HEK293 (cell line): ENCODE data around the gene SS18L1.

ENCODE experiments used
- CTCF ChIA-PET: fragments of 350-600 bp; formaldehyde crosslinking; extraction: SDS; loops from one replicate; lab custom pipeline; 2021; ENCODE audit warnings: antibody characterized with exemption; lab: Yijun Ruan, JAX
- POLR2A ChIA-PET: fragments of 300-600 bp; formaldehyde crosslinking; extraction: SDS; loops from one replicate; lab custom pipeline; 2020; ENCODE audit warnings: antibody characterized with exemption, inconsistent platforms; lab: Yijun Ruan, JAX
- H3K27ac ChIP-seq: fragments of 200-500 bp; sonication (Bioruptor generic); 2 replicates; pipeline ENCODE4 v1.5.1; 2014; ENCODE audit warnings: low read depth, low read length, control low read depth, inconsistent platforms; ENCODE audit errors: extremely low read depth
- H3K36me3 ChIP-seq, 2 experiments: fragments of 200-500 bp in 1 of 2; sonication (Bioruptor generic) in 1 of 2; 1 replicate in 1 of 2; 2 replicates in 1 of 2; pipeline ENCODE4 v1.5.1; 2014 to 2017; ENCODE audit warnings: inconsistent platforms in 2 of 2, low read length in 2 of 2; ENCODE audit not compliant: control insufficient read depth in 2 of 2, insufficient read depth in 1 of 2
- H3K4me1 ChIP-seq: fragments of 200-500 bp; sonication (Bioruptor generic); 2 replicates; pipeline ENCODE4 v1.5.1; 2014; ENCODE audit warnings: mild to moderate bottlenecking, low read length, inconsistent platforms; ENCODE audit not compliant: control insufficient read depth, insufficient read depth
- H3K4me3 ChIP-seq: 2 replicates; pipeline ENCODE4 v1.5.1; 2011; ENCODE audit warnings: low read depth, mild to moderate bottlenecking, control low read depth, low read length, moderate library complexity
- H3K9me3 ChIP-seq: fragments of 200-500 bp; sonication (Bioruptor generic); 2 replicates; pipeline ENCODE4 v1.5.1; 2014; ENCODE audit warnings: low read depth, low read length, inconsistent platforms; ENCODE audit not compliant: control insufficient read depth, insufficient read depth
- HOXA7 ChIP-seq: sonication (generic); formaldehyde crosslinking; IDR thresholded peaks from 2 replicates; pipeline ENCODE4 v1.8.1; 2022; ENCODE audit warnings: missing genetic modification reagents, borderline replicate concordance
- PBX3 ChIP-seq: sonication (generic); formaldehyde crosslinking; IDR thresholded peaks from 2 replicates; pipeline ENCODE4 v1.8.1; 2022; ENCODE audit warnings: mild to moderate bottlenecking, moderate library complexity, missing genetic modification reagents
- REST ChIP-seq: fragments of 450-650 bp; formaldehyde crosslinking; IDR thresholded peaks from 2 replicates; pipeline ENCODE4 v1.5.1; 2016; ENCODE audit warnings: missing biosample characterization, missing genetic modification characterization
- SCRT2 ChIP-seq: fragments of 450-650 bp; formaldehyde crosslinking; IDR thresholded peaks from 2 replicates; pipeline ENCODE4 v1.5.1; 2016; ENCODE audit warnings: missing biosample characterization, missing genetic modification characterization
- WT1 ChIP-seq: fragments of 450-650 bp; formaldehyde crosslinking; IDR thresholded peaks from 2 replicates; pipeline ENCODE4 v1.5.1; 2016; ENCODE audit warnings: missing biosample characterization, missing genetic modification characterization
- ZBTB1 ChIP-seq: fragments of 450-650 bp; formaldehyde crosslinking; IDR thresholded peaks from 2 replicates; pipeline ENCODE4 v1.5.1; 2016; ENCODE audit warnings: missing biosample characterization, missing genetic modification characterization
- ZBTB7A ChIP-seq: fragments of 450-650 bp; formaldehyde crosslinking; IDR thresholded peaks from 2 replicates; pipeline ENCODE4 v1.5.1; 2016; ENCODE audit warnings: low read depth, missing biosample characterization, missing genetic modification characterization
- ZNF10 ChIP-seq: fragments of 450-650 bp; formaldehyde crosslinking; IDR thresholded peaks from 2 replicates; pipeline ENCODE4 v1.5.1; 2017; ENCODE audit warnings: missing biosample characterization, missing genetic modification characterization
- ZNF174 ChIP-seq: fragments of 450-650 bp; formaldehyde crosslinking; IDR thresholded peaks from 2 replicates; pipeline ENCODE4 v1.5.0; 2017; ENCODE audit warnings: missing biosample characterization, mild to moderate bottlenecking, missing genetic modification characterization
- ZNF18 ChIP-seq: fragments of 450-650 bp; formaldehyde crosslinking; IDR thresholded peaks from 2 replicates; pipeline ENCODE4 v1.5.1; 2016; ENCODE audit warnings: missing biosample characterization, missing genetic modification characterization
- ZNF280D ChIP-seq: fragments of 450-650 bp; formaldehyde crosslinking; IDR thresholded peaks from 2 replicates; pipeline ENCODE4 v1.5.1; 2016; ENCODE audit warnings: missing biosample characterization, missing genetic modification characterization
- ZNF366 ChIP-seq: fragments of 450-650 bp; formaldehyde crosslinking; conservative IDR thresholded peaks from 2 replicates; pipeline ENCODE4 v1.5.1; 2016; ENCODE audit warnings: missing biosample characterization, missing genetic modification characterization
- ZNF423 ChIP-seq: fragments of 450-650 bp; formaldehyde crosslinking; IDR thresholded peaks from 2 replicates; pipeline ENCODE4 v1.5.1; 2016; ENCODE audit warnings: missing biosample characterization, missing genetic modification characterization
- ZNF488 ChIP-seq: fragments of 450-650 bp; formaldehyde crosslinking; IDR thresholded peaks from 2 replicates; pipeline ENCODE4 v1.5.1; 2016; ENCODE audit warnings: missing biosample characterization, missing genetic modification characterization
- ZNF529 ChIP-seq: fragments of 450-650 bp; formaldehyde crosslinking; IDR thresholded peaks from 2 replicates; pipeline ENCODE4 v1.5.1; 2017; ENCODE audit warnings: missing genetic modification characterization, missing biosample characterization; ENCODE audit not compliant: insufficient replicate concordance
- ZNF555 ChIP-seq: fragments of 450-650 bp; formaldehyde crosslinking; conservative IDR thresholded peaks from 2 replicates; pipeline ENCODE4 v1.5.1; 2017; ENCODE audit warnings: missing biosample characterization, mild to moderate bottlenecking, missing genetic modification characterization, inconsistent platforms
- ZNF600 ChIP-seq: fragments of 450-650 bp; formaldehyde crosslinking; IDR thresholded peaks from 2 replicates; pipeline ENCODE4 v1.5.1; 2016; ENCODE audit warnings: missing biosample characterization, missing genetic modification characterization
- ZNF610 ChIP-seq: fragments of 450-650 bp; formaldehyde crosslinking; IDR thresholded peaks from 2 replicates; pipeline ENCODE4 v1.5.1; 2016; ENCODE audit warnings: missing biosample characterization, missing genetic modification characterization, borderline replicate concordance
- ZNF624 ChIP-seq: fragments of 450-650 bp; formaldehyde crosslinking; IDR thresholded peaks from 2 replicates; pipeline ENCODE4 v1.5.1; 2017; ENCODE audit warnings: missing biosample characterization, missing genetic modification characterization
- ZNF76 ChIP-seq: fragments of 450-650 bp; formaldehyde crosslinking; IDR thresholded peaks from 2 replicates; pipeline ENCODE4; 2016; ENCODE audit warnings: low read depth, missing biosample characterization, missing genetic modification characterization, borderline replicate concordance
- ZNF791 ChIP-seq: fragments of 450-650 bp; formaldehyde crosslinking; IDR thresholded peaks from 2 replicates; pipeline ENCODE4 v1.5.1; 2016; ENCODE audit warnings: missing biosample characterization, missing genetic modification characterization
- ZNF830 ChIP-seq: fragments of 450-650 bp; IDR thresholded peaks from 2 replicates; pipeline ENCODE4 v1.5.0; 2018; ENCODE audit warnings: missing biosample characterization, missing genetic modification characterization, low read depth, mild to moderate bottlenecking, moderate library complexity
- ZSCAN23 ChIP-seq: fragments of 450-650 bp; formaldehyde crosslinking; IDR thresholded peaks from 2 replicates; pipeline ENCODE4 v1.5.1; 2016; ENCODE audit warnings: missing biosample characterization, missing genetic modification characterization

Gene SS18L1

GRCh38 chr20:62223571-62223970 is 80.0 kb downstream of the SS18L1 start:
- Histone ChIP-seq H3K36me3 (no peaks in the 10 kb centered on the region), H3K4me1 (peaks cover 2% of the 10 kb centered on the region; the same call in 1 of the 2 replicates)
- CTCF ChIA-PET = no interaction called here

GRCh38 chr20:62224113-62224855 is 80.7 kb downstream of the SS18L1 start:
- H3K4me1 ChIP-seq = peaks cover 2% of the 10 kb centered on the region; the same call in 1 of the 2 replicates
- POLR2A ChIA-PET = interaction anchor here (0.6 kb wide), 1 partner anchor 1093 kb away, joined by 5 read pairs; no protein-coding TSS in a partner anchor
- H3K36me3 ChIP-seq = no peaks in the 10 kb centered on the region
- H3K9me3 ChIP-seq = no peaks in the 10 kb centered on the region
- no peak overlapping the region for H3K27ac ChIP-seq
- H3K4me3 ChIP-seq = no peak overlapping the region
- CTCF ChIA-PET = no interaction called here
- TF ChIP-seq ZNF610 (tag by site-specific recombination) = no peak
- no peak for TF ChIP-seq PBX3 (CRISPR knock-in tag)
- TF ChIP-seq ZNF174 = no peak
- no peak for TF ChIP-seq REST

More at GRCh38 chr20:62223571-62223970, 80.0 kb downstream of the SS18L1 start:
- POLR2A ChIA-PET = interaction anchor here (0.6 kb wide), 1 partner anchor 1094 kb away, joined by 5 read pairs; no protein-coding TSS in a partner anchor
- Histone ChIP-seq H3K4me3 (no peak overlapping the region), H3K27ac (no peak overlapping the region), H3K9me3 (no peaks in the 10 kb centered on the region)
- TF ChIP-seq ZNF600 (tag by site-specific recombination) = no peak
- TF ChIP-seq ZNF76 (tag by site-specific recombination) = no peak
- no peak for TF ChIP-seq ZNF18 (tag by site-specific recombination)
- TF ChIP-seq SCRT2 (tag by site-specific recombination) = no peak
- no peak for TF ChIP-seq ZBTB1
- TF ChIP-seq HOXA7 (CRISPR knock-in tag) = no peak
- no peak for TF ChIP-seq ZSCAN23 (tag by site-specific recombination)
- no peak for TF ChIP-seq ZNF10 (tag by site-specific recombination)
- no peak for TF ChIP-seq ZNF280D (tag by site-specific recombination)
- no peak for TF ChIP-seq ZBTB7A (tag by site-specific recombination)
- no peak for TF ChIP-seq ZNF791 (tag by site-specific recombination)
- no peak for TF ChIP-seq WT1 (tag by site-specific recombination)
- TF ChIP-seq ZNF555 (tag by site-specific recombination) = no peak
- no peak for TF ChIP-seq ZNF529 (tag by site-specific recombination)
- no peak for TF ChIP-seq ZNF488 (tag by site-specific recombination)
- TF ChIP-seq ZNF830 = no peak
- TF ChIP-seq ZNF624 (tag by site-specific recombination) = no peak
- TF ChIP-seq ZNF423 (tag by site-specific recombination) = no peak
- TF ChIP-seq ZNF366 (tag by site-specific recombination) = no peak
